Measurements from ENCODE around the gene APLP1. TPM values are rescaled to one million over a fixed set of nuclear protein-coding genes. Genes with fewer than 3 reads are reported as not detected.

The APLP1 gene
- total RNA-seq, 1 experiment from 2014 or later, result 14.9 TPM

DNA sequence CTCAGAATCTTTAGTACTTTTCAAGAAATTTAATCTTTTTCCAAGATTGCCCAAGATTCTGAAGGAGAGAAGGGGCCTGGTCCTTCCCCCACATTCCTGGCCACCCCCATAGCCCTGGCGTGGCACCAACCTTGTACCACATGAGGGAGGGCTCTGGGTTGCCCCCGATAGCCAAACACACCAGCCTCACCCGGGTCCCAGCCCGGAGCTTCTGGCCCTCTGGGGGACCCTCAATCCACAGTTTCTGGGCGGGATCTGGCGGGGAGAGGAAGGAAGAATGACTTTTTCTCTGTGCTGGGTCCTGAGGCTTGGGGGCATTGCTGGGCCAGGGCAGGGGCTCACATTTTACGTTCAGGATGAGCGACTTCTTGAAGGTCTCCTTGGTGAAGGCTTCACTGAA, 20.5 kb upstream of the APLP1 start:
- BruUV-seq (replicated peaks), result no TSS peak
- CTCF ChIA-PET, result no interaction called here
- intact Hi-C loops (cut with micrococcal nuclease; ENCODE audit: unreplicated experiment), result no loop called here

DNA sequence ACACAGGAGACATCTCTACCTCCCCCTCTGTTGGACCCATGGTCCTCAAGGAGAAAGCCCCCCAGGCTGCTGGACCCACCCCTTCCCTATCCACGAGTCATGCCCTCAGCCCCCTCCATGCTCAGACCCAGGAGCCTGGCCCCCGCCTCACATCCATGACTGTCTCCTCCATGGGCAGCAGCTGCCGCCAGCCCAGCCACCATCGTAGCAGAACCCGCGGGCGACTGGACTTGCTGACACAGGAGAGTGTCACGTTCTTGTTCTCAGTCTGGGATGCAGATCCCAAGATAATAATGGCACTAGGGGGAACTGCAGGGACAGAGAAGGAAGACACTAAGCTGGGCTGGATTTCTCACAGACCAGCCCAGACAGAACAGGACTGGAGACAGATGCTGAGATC, 19.9 kb upstream of the APLP1 start:
- no peaks in the 10 kb centered on the region for H3K36me3 ChIP-seq (ENCODE audit: insufficient read depth, low read length, poor library complexity, severe bottlenecking)
- ChIA-PET CTCF (no interaction called here), POLR2A (ENCODE audit: low non-redundant PET) (no interaction called here)
- intact Hi-C loops (cut with micrococcal nuclease; ENCODE audit: unreplicated experiment), result no loop called here
- BruUV-seq (replicated peaks), result no TSS peak
- TF ChIP-seq, protein P1, sequence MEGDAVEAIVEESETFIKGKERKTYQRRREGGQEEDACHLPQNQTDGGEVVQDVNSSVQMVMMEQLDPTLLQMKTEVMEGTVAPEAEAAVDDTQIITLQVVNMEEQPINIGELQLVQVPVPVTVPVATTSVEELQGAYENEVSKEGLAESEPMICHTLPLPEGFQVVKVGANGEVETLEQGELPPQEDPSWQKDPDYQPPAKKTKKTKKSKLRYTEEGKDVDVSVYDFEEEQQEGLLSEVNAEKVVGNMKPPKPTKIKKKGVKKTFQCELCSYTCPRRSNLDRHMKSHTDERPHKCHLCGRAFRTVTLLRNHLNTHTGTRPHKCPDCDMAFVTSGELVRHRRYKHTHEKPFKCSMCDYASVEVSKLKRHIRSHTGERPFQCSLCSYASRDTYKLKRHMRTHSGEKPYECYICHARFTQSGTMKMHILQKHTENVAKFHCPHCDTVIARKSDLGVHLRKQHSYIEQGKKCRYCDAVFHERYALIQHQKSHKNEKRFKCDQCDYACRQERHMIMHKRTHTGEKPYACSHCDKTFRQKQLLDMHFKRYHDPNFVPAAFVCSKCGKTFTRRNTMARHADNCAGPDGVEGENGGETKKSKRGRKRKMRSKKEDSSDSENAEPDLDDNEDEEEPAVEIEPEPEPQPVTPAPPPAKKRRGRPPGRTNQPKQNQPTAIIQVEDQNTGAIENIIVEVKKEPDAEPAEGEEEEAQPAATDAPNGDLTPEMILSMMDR (conservative IDR thresholded peaks at IDR 0.05; ENCODE audit: low read depth, low read length), result no peak
- no peak for TF ChIP-seq EZH2 (IDR thresholded peaks at IDR 0.05; ENCODE audit: borderline replicate concordance, low read depth, low read length, poor library complexity, severe bottlenecking)
- no peaks in the 10 kb centered on the region for H3K4me1 ChIP-seq (ENCODE audit: insufficient read depth, low read length, poor library complexity, severe bottlenecking)
- no peaks in the 10 kb centered on the region for H3K9me3 ChIP-seq (ENCODE audit: low read depth, low read length, poor library complexity, severe bottlenecking)
- no peak for DNase-seq (ENCODE audit: low spot score)
- H3K4me3 ChIP-seq (ENCODE audit: low read depth, low read length, poor library complexity, severe bottlenecking), result no peak overlapping the region
- peaks cover 57% of the 10 kb centered on the region for H3K27me3 ChIP-seq (replicated peaks; ENCODE audit: insufficient read depth, low read depth, low read length, poor library complexity)
- H3K27ac ChIP-seq (ENCODE audit: low read depth, low read length, poor library complexity, severe bottlenecking), result no peak overlapping the region

More for the DNA sequence above, 20.5 kb upstream of the APLP1 start:
- H3K4me3 ChIP-seq (ENCODE audit: low read depth, low read length, poor library complexity, severe bottlenecking), result no peak overlapping the region
- H3K27me3 ChIP-seq (replicated peaks; ENCODE audit: insufficient read depth, low read depth, low read length, poor library complexity), result peaks cover 63% of the 10 kb centered on the region
- no peaks in the 10 kb centered on the region for H3K36me3 ChIP-seq (ENCODE audit: insufficient read depth, low read length, poor library complexity, severe bottlenecking)
- TF ChIP-seq, protein P1 (conservative IDR thresholded peaks at IDR 0.05; ENCODE audit: low read depth, low read length), result no peak
- TF ChIP-seq EZH2 (IDR thresholded peaks at IDR 0.05; ENCODE audit: borderline replicate concordance, low read depth, low read length, poor library complexity, severe bottlenecking), result no peak
- H3K4me1 ChIP-seq (ENCODE audit: insufficient read depth, low read length, poor library complexity, severe bottlenecking), result no peaks in the 10 kb centered on the region
- DNase-seq (ENCODE audit: low spot score), result no peak
- no peak overlapping the region for H3K27ac ChIP-seq (ENCODE audit: low read depth, low read length, poor library complexity, severe bottlenecking)
- POLR2A ChIA-PET (ENCODE audit: low non-redundant PET), result no interaction called here
- no peaks in the 10 kb centered on the region for H3K9me3 ChIP-seq (ENCODE audit: low read depth, low read length, poor library complexity, severe bottlenecking)

DNA sequence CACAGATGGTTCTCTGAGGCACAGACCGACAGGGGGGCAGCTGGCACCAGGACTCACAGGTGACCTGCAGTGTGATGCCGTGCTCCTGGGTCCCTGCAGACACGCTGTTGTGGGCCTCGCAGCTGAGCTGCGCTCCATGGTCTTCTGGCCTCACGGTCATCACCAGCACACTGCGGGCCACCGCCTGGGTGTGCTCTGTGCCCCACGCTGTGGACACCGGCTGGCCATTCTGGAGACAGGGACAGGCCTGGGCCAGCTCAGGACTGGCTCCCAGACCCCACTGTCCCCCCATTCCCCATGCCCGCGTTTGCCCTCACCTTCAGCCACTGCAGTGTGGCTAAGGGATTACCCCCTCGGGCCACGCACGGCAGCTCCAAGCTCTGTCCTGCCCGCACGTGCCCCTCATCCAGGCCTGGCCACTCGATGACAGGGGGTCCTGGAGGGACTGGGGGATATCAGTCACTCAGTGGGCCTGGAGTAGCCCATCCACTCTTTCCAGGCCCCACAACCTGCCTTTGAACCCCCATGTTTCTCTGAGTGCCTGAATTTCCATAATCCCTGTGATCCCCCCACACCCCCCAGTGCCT, 19.4 kb upstream of the APLP1 start:
- Histone ChIP-seq H3K4me1 (ENCODE audit: insufficient read depth, low read length, poor library complexity, severe bottlenecking) (no peaks in the 10 kb centered on the region), H3K9me3 (ENCODE audit: low read depth, low read length, poor library complexity, severe bottlenecking) (no peaks in the 10 kb centered on the region), H3K36me3 (ENCODE audit: insufficient read depth, low read length, poor library complexity, severe bottlenecking) (no peaks in the 10 kb centered on the region), H3K27me3 (replicated peaks; ENCODE audit: insufficient read depth, low read depth, low read length, poor library complexity) (peaks cover 54% of the 10 kb centered on the region), H3K4me3 (ENCODE audit: low read depth, low read length, poor library complexity, severe bottlenecking) (no peak overlapping the region), H3K27ac (ENCODE audit: low read depth, low read length, poor library complexity, severe bottlenecking) (no peak overlapping the region)
- no TSS peak for BruUV-seq (replicated peaks)
- CTCF ChIA-PET, result no interaction called here
- no peak for TF ChIP-seq EZH2 (IDR thresholded peaks at IDR 0.05; ENCODE audit: borderline replicate concordance, low read depth, low read length, poor library complexity, severe bottlenecking)
- TF ChIP-seq, protein P1 (conservative IDR thresholded peaks at IDR 0.05; ENCODE audit: low read depth, low read length), result no peak
- intact Hi-C loops (cut with micrococcal nuclease; ENCODE audit: unreplicated experiment), result no loop called here
- POLR2A ChIA-PET (ENCODE audit: low non-redundant PET), result no interaction called here
- DNase-seq (ENCODE audit: low spot score), result no peak
